SK-N-SH treated with all-trans-retinoic acid at 6 μM for 48 hours (cell line): Measurements from ENCODE around the gene DRAM1.

Experiments
- ATAC-seq: fragments of 200-7000 bp; cut with Tn5 transposase; 3 replicates; pipeline ENCODE4 v1.9.1; 2020; ENCODE audit warnings: mild to moderate bottlenecking, moderate library complexity
- ARNTL ChIP-seq: fragments of 450-650 bp; formaldehyde crosslinking; IDR thresholded peaks from 2 replicates; pipeline ENCODE4 v1.5.0; 2020; ENCODE audit warnings: low read depth, mild to moderate bottlenecking, moderate library complexity, borderline replicate concordance
- BACH2 ChIP-seq: fragments of 250-450 bp; sonication (Bioruptor Pico); IDR thresholded peaks from 2 replicates; pipeline ENCODE4 v1.9.0; 2021; ENCODE audit warnings: mild to moderate bottlenecking, borderline replicate concordance
- CSDC2 ChIP-seq: fragments of 250-450 bp; sonication (Bioruptor Pico); IDR thresholded peaks from 2 replicates; pipeline ENCODE4 v1.5.0; 2020; ENCODE audit warnings: mild to moderate bottlenecking, moderate library complexity
- ESRRG ChIP-seq: fragments of 250-450 bp; sonication (Bioruptor Pico); IDR thresholded peaks from 2 replicates; pipeline ENCODE4 v1.6.1; 2021; ENCODE audit warnings: mild to moderate bottlenecking
- ISL1 ChIP-seq: fragments of 250-450 bp; sonication (Bioruptor Pico); IDR thresholded peaks from 2 replicates; pipeline ENCODE4 v2.1.2; 2022; ENCODE audit warnings: mild to moderate bottlenecking, moderate library complexity
- OSR1 ChIP-seq: fragments of 250-450 bp; sonication (Bioruptor Pico); IDR thresholded peaks from 2 replicates; pipeline ENCODE4 v1.8.0; 2022; ENCODE audit warnings: moderate library complexity, mild to moderate bottlenecking, inconsistent platforms
- PPARA ChIP-seq: fragments of 250-450 bp; sonication (Bioruptor Pico); IDR thresholded peaks from 2 replicates; pipeline ENCODE4 v1.5.0; 2020; ENCODE audit warnings: mild to moderate bottlenecking, borderline replicate concordance
- RARB ChIP-seq: fragments of 250-450 bp; sonication (Bioruptor Pico); IDR thresholded peaks from 2 replicates; pipeline ENCODE4 v1.8.0; 2021; ENCODE audit warnings: mild to moderate bottlenecking, moderate library complexity
- SNAI2 ChIP-seq: fragments of 250-450 bp; sonication (Bioruptor Pico); IDR thresholded peaks from 2 replicates; pipeline ENCODE4 v1.5.0; 2020; ENCODE audit warnings: mild to moderate bottlenecking, moderate library complexity
- TCF4 ChIP-seq: fragments of 250-450 bp; sonication (Bioruptor Pico); IDR thresholded peaks from 2 replicates; pipeline ENCODE4 v1.8.0; 2021; ENCODE audit warnings: mild to moderate bottlenecking, moderate library complexity, borderline replicate concordance
- TOX ChIP-seq: fragments of 250-450 bp; sonication (Bioruptor Pico); IDR thresholded peaks from 2 replicates; pipeline ENCODE4 v1.8.0; 2021; ENCODE audit warnings: mild to moderate bottlenecking, moderate library complexity, borderline replicate concordance
- TSHZ2 ChIP-seq: fragments of 250-450 bp; sonication (Bioruptor Pico); IDR thresholded peaks from 2 replicates; pipeline ENCODE4 v1.5.0; 2020; ENCODE audit warnings: mild to moderate bottlenecking, moderate library complexity
- ZC3H10 ChIP-seq: fragments of 250-450 bp; sonication (Bioruptor Pico); IDR thresholded peaks from 2 replicates; pipeline ENCODE4 v1.5.1; 2021; ENCODE audit warnings: mild to moderate bottlenecking, moderate library complexity
- ZFP30 ChIP-seq: fragments of 450-650 bp; formaldehyde crosslinking; IDR thresholded peaks from 2 replicates; pipeline ENCODE4 v1.5.0; 2022; ENCODE audit warnings: mild to moderate bottlenecking, moderate library complexity
- ZNF565 ChIP-seq: fragments of 450-650 bp; formaldehyde crosslinking; conservative IDR thresholded peaks from 2 replicates; pipeline ENCODE4 v1.5.0; 2020; ENCODE audit warnings: low read depth, mild to moderate bottlenecking, moderate library complexity
- ZNF70 ChIP-seq: fragments of 450-650 bp; formaldehyde crosslinking; IDR thresholded peaks from 2 replicates; pipeline ENCODE4 v1.5.0; 2020; ENCODE audit warnings: mild to moderate bottlenecking, moderate library complexity
- ZNF8 ChIP-seq: fragments of 450-650 bp; formaldehyde crosslinking; IDR thresholded peaks from 2 replicates; pipeline ENCODE4 v1.5.0; 2020; ENCODE audit warnings: mild to moderate bottlenecking, moderate library complexity
- TF ChIP-seq, protein P1 (sequence below): fragments of 250-450 bp; sonication (Bioruptor Pico); IDR thresholded peaks from 2 replicates; pipeline ENCODE4 v1.8.0; 2020; ENCODE audit warnings: mild to moderate bottlenecking, moderate library complexity, borderline replicate concordance
- TF ChIP-seq, protein P2 (sequence below): fragments of 250-450 bp; sonication (Bioruptor Pico); IDR thresholded peaks from 2 replicates; pipeline ENCODE4 v1.8.0; 2021; ENCODE audit warnings: low read depth, mild to moderate bottlenecking, moderate library complexity, borderline replicate concordance
- TF ChIP-seq, protein P3 (sequence below): fragments of 250-450 bp; sonication (Bioruptor Pico); IDR thresholded peaks from 2 replicates; pipeline ENCODE4 v1.5.1; 2021; ENCODE audit warnings: mild to moderate bottlenecking, moderate library complexity
- TF ChIP-seq, protein P4 (sequence below): fragments of 250-450 bp; sonication (Bioruptor Pico); IDR thresholded peaks from 2 replicates; pipeline ENCODE4 v1.5.1; 2020; ENCODE audit warnings: low read depth, mild to moderate bottlenecking, moderate library complexity

DRAM1 gene

GRCh38 chr12:101891462-101891971 lies 14.1 kb downstream of the DRAM1 start:
- TF ChIP-seq ARNTL (CRISPR knock-in tag) (no peak), OSR1 (CRISPR knock-in tag) (no peak), SNAI2 (CRISPR knock-in tag) (no peak), ZC3H10 (no peak), ZNF70 (CRISPR knock-in tag) (no peak), PPARA (no peak), CSDC2 (CRISPR knock-in tag) (no peak), ISL1 (no peak), ZNF8 (CRISPR knock-in tag) (no peak), ZNF565 (CRISPR knock-in tag) (no peak), TSHZ2 (no peak), BACH2 (CRISPR knock-in tag) (no peak), TCF4 (no peak), ZFP30 (CRISPR knock-in tag) (no peak)
- TF ChIP-seq, protein P1, sequence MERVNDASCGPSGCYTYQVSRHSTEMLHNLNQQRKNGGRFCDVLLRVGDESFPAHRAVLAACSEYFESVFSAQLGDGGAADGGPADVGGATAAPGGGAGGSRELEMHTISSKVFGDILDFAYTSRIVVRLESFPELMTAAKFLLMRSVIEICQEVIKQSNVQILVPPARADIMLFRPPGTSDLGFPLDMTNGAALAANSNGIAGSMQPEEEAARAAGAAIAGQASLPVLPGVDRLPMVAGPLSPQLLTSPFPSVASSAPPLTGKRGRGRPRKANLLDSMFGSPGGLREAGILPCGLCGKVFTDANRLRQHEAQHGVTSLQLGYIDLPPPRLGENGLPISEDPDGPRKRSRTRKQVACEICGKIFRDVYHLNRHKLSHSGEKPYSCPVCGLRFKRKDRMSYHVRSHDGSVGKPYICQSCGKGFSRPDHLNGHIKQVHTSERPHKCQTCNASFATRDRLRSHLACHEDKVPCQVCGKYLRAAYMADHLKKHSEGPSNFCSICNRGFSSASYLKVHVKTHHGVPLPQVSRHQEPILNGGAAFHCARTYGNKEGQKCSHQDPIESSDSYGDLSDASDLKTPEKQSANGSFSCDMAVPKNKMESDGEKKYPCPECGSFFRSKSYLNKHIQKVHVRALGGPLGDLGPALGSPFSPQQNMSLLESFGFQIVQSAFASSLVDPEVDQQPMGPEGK (CRISPR knock-in tag) = no peak
- TF ChIP-seq, protein P2, sequence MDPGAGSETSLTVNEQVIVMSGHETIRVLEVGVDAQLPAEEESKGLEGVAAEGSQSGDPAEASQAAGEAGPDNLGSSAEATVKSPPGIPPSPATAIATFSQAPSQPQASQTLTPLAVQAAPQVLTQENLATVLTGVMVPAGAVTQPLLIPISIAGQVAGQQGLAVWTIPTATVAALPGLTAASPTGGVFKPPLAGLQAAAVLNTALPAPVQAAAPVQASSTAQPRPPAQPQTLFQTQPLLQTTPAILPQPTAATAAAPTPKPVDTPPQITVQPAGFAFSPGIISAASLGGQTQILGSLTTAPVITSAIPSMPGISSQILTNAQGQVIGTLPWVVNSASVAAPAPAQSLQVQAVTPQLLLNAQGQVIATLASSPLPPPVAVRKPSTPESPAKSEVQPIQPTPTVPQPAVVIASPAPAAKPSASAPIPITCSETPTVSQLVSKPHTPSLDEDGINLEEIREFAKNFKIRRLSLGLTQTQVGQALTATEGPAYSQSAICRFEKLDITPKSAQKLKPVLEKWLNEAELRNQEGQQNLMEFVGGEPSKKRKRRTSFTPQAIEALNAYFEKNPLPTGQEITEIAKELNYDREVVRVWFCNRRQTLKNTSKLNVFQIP (CRISPR knock-in tag) = no peak
- TF ChIP-seq, protein P3, sequence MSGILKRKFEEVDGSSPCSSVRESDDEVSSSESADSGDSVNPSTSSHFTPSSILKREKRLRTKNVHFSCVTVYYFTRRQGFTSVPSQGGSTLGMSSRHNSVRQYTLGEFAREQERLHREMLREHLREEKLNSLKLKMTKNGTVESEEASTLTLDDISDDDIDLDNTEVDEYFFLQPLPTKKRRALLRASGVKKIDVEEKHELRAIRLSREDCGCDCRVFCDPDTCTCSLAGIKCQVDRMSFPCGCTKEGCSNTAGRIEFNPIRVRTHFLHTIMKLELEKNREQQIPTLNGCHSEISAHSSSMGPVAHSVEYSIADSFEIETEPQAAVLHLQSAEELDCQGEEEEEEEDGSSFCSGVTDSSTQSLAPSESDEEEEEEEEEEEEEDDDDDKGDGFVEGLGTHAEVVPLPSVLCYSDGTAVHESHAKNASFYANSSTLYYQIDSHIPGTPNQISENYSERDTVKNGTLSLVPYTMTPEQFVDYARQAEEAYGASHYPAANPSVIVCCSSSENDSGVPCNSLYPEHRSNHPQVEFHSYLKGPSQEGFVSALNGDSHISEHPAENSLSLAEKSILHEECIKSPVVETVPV (CRISPR knock-in tag) = no peak
- TF ChIP-seq, protein P4, sequence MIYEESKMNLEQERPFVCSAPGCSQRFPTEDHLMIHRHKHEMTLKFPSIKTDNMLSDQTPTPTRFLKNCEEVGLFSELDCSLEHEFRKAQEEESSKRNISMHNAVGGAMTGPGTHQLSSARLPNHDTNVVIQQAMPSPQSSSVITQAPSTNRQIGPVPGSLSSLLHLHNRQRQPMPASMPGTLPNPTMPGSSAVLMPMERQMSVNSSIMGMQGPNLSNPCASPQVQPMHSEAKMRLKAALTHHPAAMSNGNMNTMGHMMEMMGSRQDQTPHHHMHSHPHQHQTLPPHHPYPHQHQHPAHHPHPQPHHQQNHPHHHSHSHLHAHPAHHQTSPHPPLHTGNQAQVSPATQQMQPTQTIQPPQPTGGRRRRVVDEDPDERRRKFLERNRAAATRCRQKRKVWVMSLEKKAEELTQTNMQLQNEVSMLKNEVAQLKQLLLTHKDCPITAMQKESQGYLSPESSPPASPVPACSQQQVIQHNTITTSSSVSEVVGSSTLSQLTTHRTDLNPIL (CRISPR knock-in tag) = no peak
- peak; percentile 79 for ATAC-seq

DNA sequence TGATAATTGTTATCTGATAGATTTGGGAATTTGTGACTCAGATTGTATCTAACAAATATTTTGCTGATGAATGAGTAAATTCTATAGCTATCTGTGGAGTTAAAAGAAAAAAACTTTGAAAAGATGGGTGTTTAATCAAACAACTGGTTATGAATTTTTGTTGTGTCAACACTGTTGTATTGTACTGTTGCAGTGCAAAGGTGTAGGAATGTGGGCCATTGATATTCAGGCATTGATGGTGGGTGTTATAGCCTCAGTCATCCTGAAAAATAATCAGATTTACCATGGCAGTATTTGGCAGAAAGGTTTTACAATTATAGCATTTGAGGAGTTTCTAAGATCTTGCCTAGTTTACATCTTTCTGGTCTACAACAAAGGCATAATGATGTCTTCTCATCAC lies 15.4 kb downstream of the DRAM1 start:
- TF ChIP-seq ESRRG (no peak), CSDC2 (CRISPR knock-in tag) (no peak), ISL1 (no peak), OSR1 (CRISPR knock-in tag) (no peak), TOX (CRISPR knock-in tag) (no peak), ZNF565 (CRISPR knock-in tag) (no peak), TSHZ2 (no peak), BACH2 (CRISPR knock-in tag) (no peak), RARB (no peak), ZFP30 (CRISPR knock-in tag) (no peak), TCF4 (no peak), ZNF8 (CRISPR knock-in tag) (no peak), ZNF70 (CRISPR knock-in tag) (no peak), ARNTL (CRISPR knock-in tag) (no peak), SNAI2 (CRISPR knock-in tag) (no peak)
- TF ChIP-seq, protein P3 (CRISPR knock-in tag) = no peak
- TF ChIP-seq, protein P4 (CRISPR knock-in tag) = no peak
- TF ChIP-seq, protein P1 (CRISPR knock-in tag) = no peak
- no peak for ATAC-seq
